ENCODE measurements around the gene TMPRSS2. TPM values are rescaled to one million over a fixed set of nuclear protein-coding genes. Genes with fewer than 3 reads are reported as not detected.

The TMPRSS2 gene
- total RNA-seq, 1 experiment from 2014 or later: 1.1 TPM

DNA sequence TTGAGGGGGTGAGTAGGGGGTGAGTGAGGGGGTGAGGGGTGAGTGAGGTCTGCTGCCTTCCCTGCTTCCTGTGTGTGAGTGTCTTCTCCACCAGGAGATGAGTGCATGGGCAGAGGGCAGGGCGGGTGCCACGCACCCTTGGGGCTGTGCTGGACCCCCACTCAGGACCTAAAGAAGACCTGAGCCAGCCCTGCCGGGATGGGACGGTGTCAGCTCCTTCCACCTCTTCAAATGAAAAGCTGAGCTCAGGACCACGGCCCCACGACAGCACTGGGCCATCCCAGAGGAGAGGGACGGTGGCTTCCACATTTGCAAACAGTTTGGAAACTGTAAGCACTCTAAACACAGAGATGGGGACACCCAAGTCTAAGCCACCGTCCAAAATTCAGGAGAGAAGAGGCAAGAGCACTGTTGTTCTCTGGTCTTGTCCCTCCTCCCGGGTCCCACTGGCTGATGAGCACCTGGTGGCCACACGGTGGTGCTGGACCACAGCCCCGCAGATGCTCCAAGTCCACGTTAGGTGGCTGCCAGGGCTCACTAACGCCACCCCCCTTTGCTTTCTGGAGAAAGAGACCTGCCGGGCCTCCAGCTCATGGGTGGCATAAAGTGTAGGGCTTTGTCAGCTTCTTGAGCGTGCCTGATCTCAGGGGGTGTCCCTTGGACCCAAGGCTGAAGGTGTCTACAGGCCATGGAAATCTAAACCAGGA is 32.1 kb downstream of the TMPRSS2 start:
- H3K4me3 ChIP-seq (replicated peaks in 1 of 2; ENCODE audit: low read depth in 1 of 2, low read length in 2 of 2): no peak overlapping the region
- no peak overlapping the region for H3K4me2 ChIP-seq (ENCODE audit: low read length)
- H3K9me2 ChIP-seq (ENCODE audit: insufficient read depth): no peaks in the 10 kb centered on the region
- no TSS peak for BruUV-seq (replicated peaks)
- no peaks in the 10 kb centered on the region for H3K4me1 ChIP-seq (ENCODE audit: control insufficient read depth in 1 of 2, insufficient read depth in 2 of 2, low read length in 2 of 2)
- no peaks in the 10 kb centered on the region for H3K79me2 ChIP-seq (ENCODE audit: insufficient read depth, low read length)
- CTCF ChIA-PET: no interaction called here
- no peak for TF ChIP-seq CBX3 (IDR thresholded peaks at IDR 0.05; ENCODE audit: low read depth)
- TF ChIP-seq YY1 (IDR thresholded peaks at IDR 0.05; ENCODE audit: extremely low read depth, insufficient replicate concordance, low read depth, low read length): no peak
- TF ChIP-seq, protein P1, sequence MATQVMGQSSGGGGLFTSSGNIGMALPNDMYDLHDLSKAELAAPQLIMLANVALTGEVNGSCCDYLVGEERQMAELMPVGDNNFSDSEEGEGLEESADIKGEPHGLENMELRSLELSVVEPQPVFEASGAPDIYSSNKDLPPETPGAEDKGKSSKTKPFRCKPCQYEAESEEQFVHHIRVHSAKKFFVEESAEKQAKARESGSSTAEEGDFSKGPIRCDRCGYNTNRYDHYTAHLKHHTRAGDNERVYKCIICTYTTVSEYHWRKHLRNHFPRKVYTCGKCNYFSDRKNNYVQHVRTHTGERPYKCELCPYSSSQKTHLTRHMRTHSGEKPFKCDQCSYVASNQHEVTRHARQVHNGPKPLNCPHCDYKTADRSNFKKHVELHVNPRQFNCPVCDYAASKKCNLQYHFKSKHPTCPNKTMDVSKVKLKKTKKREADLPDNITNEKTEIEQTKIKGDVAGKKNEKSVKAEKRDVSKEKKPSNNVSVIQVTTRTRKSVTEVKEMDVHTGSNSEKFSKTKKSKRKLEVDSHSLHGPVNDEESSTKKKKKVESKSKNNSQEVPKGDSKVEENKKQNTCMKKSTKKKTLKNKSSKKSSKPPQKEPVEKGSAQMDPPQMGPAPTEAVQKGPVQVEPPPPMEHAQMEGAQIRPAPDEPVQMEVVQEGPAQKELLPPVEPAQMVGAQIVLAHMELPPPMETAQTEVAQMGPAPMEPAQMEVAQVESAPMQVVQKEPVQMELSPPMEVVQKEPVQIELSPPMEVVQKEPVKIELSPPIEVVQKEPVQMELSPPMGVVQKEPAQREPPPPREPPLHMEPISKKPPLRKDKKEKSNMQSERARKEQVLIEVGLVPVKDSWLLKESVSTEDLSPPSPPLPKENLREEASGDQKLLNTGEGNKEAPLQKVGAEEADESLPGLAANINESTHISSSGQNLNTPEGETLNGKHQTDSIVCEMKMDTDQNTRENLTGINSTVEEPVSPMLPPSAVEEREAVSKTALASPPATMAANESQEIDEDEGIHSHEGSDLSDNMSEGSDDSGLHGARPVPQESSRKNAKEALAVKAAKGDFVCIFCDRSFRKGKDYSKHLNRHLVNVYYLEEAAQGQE (IDR thresholded peaks at IDR 0.05; ENCODE audit: low read depth): no peak
- TF ChIP-seq ZFX (IDR thresholded peaks at IDR 0.05): no peak
- TF ChIP-seq ELF1 (IDR thresholded peaks at IDR 0.05; ENCODE audit: borderline replicate concordance, low read depth): no peak
- TF ChIP-seq RAD21 (IDR thresholded peaks at IDR 0.05; ENCODE audit: low read depth): no peak
- TF ChIP-seq, protein P2, sequence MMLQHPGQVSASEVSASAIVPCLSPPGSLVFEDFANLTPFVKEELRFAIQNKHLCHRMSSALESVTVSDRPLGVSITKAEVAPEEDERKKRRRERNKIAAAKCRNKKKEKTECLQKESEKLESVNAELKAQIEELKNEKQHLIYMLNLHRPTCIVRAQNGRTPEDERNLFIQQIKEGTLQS (IDR thresholded peaks at IDR 0.05): no peak
- no peak for TF ChIP-seq POLR2A (IDR thresholded peaks at IDR 0.05; ENCODE audit: borderline replicate concordance, extremely low read depth, insufficient read depth, insufficient read length)
- TF ChIP-seq ZNF274 (IDR thresholded peaks at IDR 0.05; ENCODE audit: low read depth, low read length): no peak
- no peak for TF ChIP-seq TCF7L2 (IDR thresholded peaks at IDR 0.05; ENCODE audit: borderline replicate concordance, extremely low read depth, insufficient read depth, insufficient read length)
- TF ChIP-seq EGR1 (IDR thresholded peaks at IDR 0.05; ENCODE audit: low read depth): no peak
- TF ChIP-seq CEBPB (IDR thresholded peaks at IDR 0.05; ENCODE audit: low read depth): no peak
- no peak for TF ChIP-seq SP1 (IDR thresholded peaks at IDR 0.05; ENCODE audit: low read depth)
- TF ChIP-seq JUND (IDR thresholded peaks at IDR 0.05): no peak
- TF ChIP-seq, protein P3, sequence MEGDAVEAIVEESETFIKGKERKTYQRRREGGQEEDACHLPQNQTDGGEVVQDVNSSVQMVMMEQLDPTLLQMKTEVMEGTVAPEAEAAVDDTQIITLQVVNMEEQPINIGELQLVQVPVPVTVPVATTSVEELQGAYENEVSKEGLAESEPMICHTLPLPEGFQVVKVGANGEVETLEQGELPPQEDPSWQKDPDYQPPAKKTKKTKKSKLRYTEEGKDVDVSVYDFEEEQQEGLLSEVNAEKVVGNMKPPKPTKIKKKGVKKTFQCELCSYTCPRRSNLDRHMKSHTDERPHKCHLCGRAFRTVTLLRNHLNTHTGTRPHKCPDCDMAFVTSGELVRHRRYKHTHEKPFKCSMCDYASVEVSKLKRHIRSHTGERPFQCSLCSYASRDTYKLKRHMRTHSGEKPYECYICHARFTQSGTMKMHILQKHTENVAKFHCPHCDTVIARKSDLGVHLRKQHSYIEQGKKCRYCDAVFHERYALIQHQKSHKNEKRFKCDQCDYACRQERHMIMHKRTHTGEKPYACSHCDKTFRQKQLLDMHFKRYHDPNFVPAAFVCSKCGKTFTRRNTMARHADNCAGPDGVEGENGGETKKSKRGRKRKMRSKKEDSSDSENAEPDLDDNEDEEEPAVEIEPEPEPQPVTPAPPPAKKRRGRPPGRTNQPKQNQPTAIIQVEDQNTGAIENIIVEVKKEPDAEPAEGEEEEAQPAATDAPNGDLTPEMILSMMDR (IDR thresholded peaks at IDR 0.05 in 2 of 3, conservative IDR thresholded peaks at IDR 0.05 in 1 of 3; ENCODE audit: borderline replicate concordance in 1 of 3, insufficient read depth in 1 of 3, low read depth in 2 of 3, low read length in 2 of 3): no peak
- TF ChIP-seq, protein P4, sequence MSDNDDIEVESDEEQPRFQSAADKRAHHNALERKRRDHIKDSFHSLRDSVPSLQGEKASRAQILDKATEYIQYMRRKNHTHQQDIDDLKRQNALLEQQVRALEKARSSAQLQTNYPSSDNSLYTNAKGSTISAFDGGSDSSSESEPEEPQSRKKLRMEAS (IDR thresholded peaks at IDR 0.05): no peak
- TF ChIP-seq, protein P5, sequence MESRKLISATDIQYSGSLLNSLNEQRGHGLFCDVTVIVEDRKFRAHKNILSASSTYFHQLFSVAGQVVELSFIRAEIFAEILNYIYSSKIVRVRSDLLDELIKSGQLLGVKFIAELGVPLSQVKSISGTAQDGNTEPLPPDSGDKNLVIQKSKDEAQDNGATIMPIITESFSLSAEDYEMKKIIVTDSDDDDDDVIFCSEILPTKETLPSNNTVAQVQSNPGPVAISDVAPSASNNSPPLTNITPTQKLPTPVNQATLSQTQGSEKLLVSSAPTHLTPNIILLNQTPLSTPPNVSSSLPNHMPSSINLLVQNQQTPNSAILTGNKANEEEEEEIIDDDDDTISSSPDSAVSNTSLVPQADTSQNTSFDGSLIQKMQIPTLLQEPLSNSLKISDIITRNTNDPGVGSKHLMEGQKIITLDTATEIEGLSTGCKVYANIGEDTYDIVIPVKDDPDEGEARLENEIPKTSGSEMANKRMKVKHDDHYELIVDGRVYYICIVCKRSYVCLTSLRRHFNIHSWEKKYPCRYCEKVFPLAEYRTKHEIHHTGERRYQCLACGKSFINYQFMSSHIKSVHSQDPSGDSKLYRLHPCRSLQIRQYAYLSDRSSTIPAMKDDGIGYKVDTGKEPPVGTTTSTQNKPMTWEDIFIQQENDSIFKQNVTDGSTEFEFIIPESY (IDR thresholded peaks at IDR 0.05; ENCODE audit: extremely low read depth, insufficient replicate concordance, low read length): no peak
- TF ChIP-seq EZH2 (IDR thresholded peaks at IDR 0.05): no peak
- H3K27me3 ChIP-seq (ENCODE audit: insufficient read depth, low read length): peaks cover 4% of the 10 kb centered on the region; the same call in 1 of the 2 replicates
- RAD21 ChIA-PET (ENCODE audit: low non-redundant PET in 1 of 2, low total read pairs in 2 of 2, uncharacterized antibody in 2 of 2, unreplicated experiment in 2 of 2): no interaction called here
- no peak overlapping the region for H3K27ac ChIP-seq (ENCODE audit: low read depth, low read length)
- H3K9me3 ChIP-seq (ENCODE audit: control insufficient read depth in 1 of 2, insufficient read depth in 1 of 2, low read depth in 1 of 2, low read length in 2 of 2): no peaks in the 10 kb centered on the region
- H3K9ac ChIP-seq (ENCODE audit: low read length): no peak overlapping the region
- POLR2A ChIA-PET: no interaction called here
- H3K36me3 ChIP-seq (ENCODE audit: control insufficient read depth in 1 of 2, insufficient read depth in 2 of 2, low read length in 2 of 2): no peaks in the 10 kb centered on the region
- ATAC-seq (peak; percentile 44), DNase-seq (ENCODE audit: low read depth, low spot score) (no peak)
- intact Hi-C loops (cut with micrococcal nuclease): no loop called here
- H4K20me1 ChIP-seq (ENCODE audit: insufficient read depth): no peaks in the 10 kb centered on the region
- no peak overlapping the region for H2AFZ ChIP-seq (ENCODE audit: low read depth, low read length, poor library complexity, severe bottlenecking)

All from HCT116 (cell line).